HG03108 (cell line): ENCODE results near the gene GABPB1.

Source experiments
- ATAC-seq: cut with Tn5 transposase; IDR thresholded peaks from one replicate; pipeline ENCODE4 v1.9.1; 2021; ENCODE audit warnings: moderate library complexity; ENCODE audit not compliant: unreplicated experiment

GABPB1 gene

DNA sequence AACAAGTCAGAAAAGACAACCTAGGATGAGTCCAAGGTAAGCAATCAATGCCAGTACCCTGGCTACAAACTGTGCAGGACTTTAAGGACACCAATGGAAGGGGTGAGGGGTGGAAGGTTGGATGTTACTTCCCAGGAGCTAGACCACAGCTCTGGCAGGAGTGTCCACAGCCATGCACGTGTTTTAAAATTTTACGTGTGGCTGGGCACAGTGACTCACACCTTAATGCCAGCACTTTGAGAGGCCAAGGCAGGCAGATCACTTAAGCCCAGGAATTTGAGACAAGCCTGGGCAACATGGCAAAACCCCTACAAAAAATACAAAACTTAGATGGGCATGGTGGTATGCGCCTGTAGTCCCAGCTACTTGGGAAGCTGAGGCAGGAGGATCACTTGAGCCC, 74.7 kb downstream of the GABPB1 start:
- no peak for ATAC-seq

DNA sequence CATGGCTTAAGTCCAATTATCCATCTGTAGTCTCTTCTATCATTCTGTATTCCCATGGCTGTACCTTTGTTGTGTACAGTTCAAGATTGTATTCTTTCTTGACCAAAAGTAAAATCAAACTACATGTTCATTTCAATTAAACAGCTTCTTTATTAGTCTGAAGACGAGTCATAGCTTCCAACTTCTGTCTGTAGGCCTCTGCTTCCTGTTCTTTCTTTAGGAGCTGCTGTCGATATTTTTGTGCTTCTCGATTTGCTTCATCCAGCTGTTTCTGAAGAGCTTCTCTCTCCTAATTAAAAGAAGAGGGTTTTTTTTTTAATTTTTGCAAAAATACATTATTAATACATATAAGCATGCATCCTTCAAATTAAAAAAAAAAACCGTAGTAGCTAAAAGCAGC, 76.5 kb downstream of the GABPB1 start:
- ATAC-seq, result no peak

DNA sequence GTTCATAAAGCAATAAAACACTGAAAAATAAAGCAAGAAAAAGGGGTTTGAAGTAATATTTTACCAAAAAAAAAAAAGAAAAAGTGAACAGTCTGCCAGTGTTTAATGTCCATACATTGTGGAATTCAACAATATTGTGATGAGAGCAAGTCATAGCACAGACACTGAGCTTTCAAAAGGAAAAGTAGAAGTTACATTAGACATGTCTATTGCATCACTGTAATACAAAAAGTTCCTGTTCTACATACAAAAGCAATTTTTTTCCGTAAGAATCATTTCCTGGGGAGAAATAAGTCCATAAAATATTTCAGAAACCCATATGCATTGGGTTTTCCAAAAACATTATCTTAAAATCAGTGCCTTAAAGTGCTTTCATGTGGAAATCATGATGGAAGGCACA, 77.6 kb downstream of the GABPB1 start:
- ATAC-seq, result no peak

DNA sequence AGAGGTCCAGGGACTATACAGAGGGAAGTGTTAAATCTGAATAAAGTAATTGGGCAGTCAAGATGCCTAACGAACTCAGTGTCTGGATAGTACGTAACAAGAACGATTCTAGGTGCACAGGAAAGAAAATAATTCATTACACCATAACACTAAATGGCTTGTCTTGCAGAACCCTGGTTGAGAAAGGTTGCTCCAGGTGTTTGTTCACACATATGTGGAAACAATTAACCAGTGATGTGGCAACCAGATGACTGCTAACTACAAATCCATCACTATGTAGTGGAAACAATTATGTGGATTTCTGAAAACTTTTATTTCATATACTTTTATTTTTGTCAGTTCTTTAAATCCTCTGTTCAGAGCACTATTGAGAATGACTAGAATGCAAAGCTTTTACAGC, 79.1 kb downstream of the GABPB1 start:
- ATAC-seq, result no peak

DNA sequence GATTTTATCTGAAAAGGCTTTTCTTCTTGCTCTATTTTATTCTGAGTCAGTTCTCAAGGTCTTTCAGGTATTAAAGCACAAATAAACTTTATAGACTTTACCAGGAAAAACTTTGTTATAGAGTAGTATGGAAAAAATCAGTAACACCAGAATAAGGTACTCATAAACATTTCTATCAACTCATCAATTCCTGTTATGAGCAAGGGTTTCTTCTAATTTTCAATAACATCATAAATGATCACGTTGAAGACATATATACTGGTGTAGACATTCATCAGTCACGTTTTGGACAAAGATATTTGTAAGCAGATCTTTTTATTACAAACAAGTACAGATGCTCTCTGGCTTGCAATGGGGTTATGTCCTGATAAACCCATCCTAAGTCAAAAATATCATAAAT, 79.9 kb downstream of the GABPB1 start:
- no peak for ATAC-seq

DNA sequence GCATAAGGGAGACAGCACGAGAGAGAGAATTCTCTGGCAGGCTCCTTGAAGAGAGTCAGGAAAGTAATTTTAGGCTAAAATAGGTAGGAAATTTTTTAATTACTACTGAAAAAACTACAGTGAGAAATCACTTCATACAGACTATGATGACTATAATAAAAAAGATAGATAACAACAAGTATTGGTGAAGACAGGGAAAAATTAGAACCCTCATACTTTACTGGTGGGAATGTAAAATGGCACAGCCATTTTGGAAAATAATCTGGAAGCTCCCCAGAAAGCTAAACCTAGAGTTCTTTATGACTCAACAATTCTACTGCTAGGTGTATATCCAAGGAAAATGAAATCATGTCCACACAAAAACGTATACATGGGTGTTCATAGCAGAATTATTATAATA, 87.4 kb downstream of the GABPB1 start:
- no peak for ATAC-seq

DNA sequence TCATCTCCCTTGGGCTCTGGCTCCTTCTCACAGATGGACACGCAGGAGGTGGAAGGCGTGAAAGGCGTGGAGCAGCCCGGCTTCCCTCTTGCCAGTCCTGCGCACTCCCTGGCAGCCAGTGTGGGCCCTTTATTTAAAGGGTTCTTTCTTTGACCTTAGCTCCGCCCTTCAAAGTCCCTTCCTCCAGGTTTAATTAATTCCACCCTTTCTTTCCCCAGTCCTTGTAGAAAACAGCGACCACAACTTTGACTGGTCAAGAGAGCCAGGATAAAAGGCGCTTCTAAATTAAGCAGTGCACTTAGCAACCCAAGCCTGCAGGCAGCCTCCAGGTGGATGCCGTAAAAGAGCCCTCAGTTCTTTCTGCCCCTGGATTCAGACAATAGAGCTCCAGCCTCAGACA, 89.4 kb downstream of the GABPB1 start, which contains the start of gene HDC:
Gene HDC, minus strand, starts transcription at position 107 of the 400 bp plus-strand sequence. Its CDS starts 103 bp downstream, at position 4.
- no peak for ATAC-seq

DNA sequence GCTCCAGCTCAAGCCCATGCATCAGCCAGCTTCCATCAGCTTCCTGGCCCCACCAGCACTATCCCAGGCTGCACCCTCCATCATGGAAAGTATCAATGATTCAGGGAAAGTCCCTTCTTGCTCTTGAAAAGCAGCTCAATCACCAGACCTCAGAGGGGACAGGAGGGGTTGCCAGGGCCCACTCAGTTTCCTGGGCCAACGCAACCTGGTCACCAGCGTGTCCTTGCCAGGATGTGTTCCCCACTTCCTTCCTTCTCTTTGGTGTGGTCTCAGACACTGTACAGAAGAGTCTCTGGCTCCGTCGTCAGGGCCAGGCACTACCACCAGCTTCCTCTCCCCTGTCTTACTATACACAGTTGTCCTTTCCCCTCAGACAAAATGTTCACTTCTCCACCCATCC, 92.5 kb downstream of the GABPB1 start:
- no peak for ATAC-seq

DNA sequence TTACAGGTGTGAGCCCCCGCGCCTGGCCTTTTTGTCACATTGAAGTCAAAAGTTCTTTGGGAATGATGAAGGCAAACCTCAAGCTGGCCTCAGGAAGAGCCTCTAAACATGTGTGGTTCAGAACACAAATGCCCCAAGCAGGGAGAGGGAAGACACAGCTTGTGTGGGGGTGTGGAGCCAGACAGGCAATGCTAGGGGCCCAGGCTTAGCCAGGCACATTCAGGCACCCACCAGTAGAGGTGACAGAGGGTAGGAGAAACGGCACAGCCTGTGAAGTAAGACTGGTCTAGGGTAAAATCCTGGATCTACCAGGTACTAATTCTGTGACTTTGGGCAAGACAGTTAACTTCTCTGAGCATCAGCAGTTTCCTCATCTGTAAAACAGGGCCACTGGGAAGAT, 93.0 kb downstream of the GABPB1 start:
- ATAC-seq, result no peak

DNA sequence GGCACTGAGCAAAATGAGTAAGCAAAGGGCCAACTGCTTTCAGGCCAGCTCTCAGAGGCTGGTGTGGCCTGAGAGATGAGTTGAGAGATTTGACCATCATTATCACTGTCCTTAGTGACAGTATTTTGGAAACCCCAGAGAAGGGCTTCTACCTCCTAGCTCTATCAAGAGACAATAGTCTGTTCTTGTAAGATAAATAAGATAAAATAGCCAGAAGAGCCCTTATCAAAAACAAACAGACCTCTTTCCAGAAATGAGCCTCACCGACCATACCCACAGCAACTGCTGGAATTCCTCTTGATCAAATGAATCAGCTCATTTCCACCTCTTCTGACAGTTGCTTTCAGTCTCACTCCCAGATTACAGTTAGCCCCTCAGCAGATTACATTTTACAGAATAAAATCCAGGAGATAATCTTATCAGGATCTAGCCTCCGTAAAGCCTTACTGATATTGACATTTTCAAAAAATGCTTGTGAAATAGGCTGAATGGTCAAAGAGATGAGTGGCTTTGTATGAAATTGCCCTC, 94.0 kb downstream of the GABPB1 start:
- peak; percentile 38 for ATAC-seq

DNA sequence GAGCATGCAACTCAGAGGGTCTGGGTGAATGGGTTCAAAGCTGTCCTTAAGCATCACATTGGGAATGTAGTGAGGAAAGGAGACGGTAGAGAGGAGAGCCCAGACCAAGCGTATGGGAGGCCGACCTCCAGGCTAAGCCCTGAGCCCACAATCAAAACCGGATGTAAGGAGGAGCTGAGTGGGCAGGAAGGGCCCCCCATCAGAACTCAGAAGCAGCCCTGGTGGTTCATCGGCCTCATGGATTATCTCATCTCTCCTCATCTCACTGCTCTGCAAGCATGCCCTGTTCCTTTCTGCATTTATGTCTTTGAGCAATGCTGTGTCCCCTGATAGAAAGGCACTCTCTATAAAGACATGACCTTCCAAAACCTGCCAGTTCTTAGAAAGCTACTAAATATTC, 95.7 kb downstream of the GABPB1 start:
- no peak for ATAC-seq

DNA sequence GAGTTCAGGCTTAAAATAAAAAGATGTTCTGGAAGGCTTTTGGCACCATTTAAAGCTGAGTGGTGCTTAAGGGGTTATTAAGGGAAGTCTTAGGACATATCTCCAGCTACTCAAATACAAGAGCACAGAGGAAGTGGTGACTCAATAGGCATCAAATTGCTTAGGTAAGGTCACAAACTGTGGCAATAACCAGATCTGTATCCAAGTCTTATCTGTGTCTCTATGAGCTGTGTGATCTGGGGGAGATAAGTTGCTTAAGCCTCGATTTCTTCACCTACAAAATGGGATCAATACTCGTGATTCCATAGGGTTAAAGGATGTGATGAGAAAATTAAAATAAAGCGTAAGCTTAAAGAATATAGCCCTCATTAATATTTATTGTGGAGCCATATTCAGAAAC, 97.1 kb downstream of the GABPB1 start:
- ATAC-seq, result no peak

DNA sequence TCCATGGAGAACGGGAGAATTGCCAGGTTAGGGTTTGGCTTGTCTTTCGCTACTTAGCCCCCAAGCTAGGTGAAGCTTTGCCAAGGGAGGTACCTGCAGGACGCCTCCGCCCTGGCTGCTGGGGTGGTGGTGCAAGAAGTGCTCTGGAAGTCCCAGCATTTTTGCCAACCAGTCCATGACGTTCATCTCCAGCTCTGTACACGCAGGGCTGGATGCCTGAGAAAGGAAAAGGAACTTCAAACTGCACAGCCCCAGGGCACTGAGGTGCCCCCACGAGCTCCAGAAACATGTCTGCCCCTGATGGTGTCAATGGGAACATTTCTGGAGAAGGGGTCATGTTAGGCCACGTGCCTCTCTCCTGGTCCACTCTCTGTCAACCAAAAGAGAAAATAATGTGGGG, 97.7 kb downstream of the GABPB1 start:
- ATAC-seq, result no peak

DNA sequence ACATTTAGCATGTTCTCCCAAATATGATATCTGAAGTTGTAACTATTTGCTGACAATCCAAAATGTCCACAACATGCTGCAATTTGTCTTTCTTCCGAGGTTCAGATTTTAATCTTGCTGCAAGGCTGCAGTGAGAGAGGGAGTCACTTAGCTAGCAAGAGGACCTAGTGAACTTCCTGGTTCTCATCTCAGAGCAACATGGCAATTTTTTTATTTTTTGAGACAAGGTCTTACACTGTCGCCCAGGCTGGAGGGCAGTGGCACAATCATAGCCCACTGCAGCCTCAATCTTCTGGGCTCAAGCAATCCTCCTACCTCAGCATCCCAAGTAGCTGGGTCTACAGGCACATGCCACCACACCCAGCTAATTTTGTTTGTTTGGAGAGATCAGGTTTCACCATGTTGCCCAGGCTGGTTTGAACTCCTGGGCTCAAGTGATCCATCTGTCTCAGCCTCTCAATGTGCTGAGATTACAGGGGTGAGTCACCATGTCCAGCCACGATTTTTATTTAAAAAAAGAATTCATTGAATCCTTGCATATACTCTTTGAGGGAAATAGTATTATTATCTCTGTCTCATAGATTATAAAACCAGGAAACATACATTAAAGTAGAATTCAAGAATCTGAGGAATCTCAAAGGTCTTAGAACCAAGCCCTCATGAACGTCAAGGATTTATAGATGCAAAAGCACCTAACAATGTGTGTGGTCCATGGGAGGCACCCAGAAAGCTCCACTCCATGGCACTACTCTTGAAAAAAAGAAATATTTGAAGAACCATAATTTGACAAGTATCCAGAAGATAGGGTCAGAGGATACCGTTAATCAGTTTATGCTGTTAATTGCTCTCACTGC, 98.6 kb downstream of the GABPB1 start:
- ATAC-seq, result no peak

DNA sequence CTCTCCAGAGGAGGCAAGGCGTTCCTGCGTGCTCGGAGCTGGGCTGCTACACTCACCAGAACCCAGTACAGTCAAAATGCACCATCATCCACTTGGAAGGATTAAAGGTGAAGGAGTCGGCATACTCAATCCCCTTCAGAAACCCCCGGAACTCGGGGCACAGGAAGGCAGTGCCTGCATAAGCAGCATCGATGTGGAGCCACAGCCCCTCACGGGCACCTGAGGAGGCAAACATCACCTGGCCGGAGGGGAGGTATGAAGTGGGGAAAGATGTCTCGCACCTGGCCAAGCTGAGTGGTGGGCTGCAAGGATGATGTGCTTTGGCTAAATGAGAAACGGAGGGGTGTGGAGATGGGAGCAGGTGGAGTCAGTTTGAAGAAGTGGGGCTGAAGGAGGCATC, 102.4 kb downstream of the GABPB1 start:
- no peak for ATAC-seq

DNA sequence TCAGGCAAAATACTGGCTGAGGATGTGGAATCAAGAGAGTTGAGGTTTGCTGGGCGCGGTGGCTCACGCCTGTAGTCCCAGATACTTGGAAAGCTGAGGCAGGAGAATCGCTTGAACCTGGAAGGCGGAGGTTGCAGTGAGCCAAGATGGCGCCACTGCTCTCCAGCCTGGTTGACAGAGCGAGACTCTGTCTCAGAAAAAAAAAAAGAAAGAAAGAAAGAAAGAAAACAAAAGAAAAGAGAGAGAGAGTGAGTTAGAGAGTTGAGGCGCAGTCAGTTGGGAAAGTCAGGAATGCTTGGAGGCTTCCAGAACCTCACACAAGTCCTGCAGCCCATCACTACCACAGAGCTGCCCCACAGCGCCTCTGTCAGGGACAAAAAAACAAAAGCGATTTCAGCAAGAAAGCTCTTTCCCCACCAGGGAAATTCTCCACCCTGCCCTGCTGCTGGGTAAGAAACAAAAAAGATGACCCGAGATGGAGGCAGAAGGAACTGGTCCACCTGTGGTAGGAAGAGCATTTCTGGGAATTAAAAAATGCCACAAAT, 103.3 kb downstream of the GABPB1 start:
- no peak for ATAC-seq

DNA sequence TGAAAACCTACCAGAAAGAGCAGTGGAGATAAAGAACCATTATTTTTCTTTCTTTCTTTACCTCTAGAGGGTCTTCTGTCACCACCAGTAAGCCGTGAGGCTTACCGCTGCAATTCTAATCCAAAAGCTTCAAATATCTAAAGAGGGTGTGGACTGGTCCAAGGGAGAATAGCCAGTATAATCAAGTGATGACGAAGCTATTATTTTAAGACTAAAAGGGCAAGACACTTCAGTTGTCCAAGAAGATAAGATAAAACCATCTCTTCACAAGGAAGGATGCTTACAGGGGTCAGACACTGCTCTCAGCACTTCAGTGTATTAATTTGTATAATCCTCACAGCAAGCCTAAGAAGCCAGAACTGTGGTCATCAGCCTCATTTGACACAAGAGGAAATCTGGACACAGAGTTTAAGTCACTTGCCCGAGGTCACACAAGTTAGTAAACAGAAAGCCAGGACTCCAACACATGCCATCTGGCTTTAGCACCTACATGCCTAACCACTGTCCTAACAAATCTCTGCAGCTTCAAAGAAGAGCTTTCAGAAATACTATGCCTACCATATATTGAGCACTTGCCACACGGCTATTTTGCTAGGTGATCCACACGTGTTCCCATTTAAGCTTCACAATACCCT, 104.1 kb downstream of the GABPB1 start:
- ATAC-seq, result no peak

DNA sequence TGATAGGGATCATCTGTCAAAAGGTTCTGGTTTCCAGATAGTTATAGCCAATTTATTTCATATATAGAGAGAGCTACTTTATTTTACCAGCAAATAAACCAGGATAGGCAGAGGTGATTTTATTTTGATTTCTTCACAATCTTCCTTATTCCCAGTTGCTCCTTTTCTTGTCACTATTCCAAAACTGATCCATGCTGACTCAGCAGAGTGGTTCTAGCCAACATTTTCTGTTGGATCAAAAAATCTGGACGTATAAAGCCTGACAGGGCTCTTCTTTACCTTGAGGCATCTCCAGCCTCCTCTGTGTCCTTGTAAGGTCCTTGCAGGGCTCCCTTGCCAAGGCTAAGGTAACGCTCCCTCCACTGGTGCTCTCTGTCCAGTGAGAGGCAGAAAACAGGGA, 105.3 kb downstream of the GABPB1 start:
- no peak for ATAC-seq

DNA sequence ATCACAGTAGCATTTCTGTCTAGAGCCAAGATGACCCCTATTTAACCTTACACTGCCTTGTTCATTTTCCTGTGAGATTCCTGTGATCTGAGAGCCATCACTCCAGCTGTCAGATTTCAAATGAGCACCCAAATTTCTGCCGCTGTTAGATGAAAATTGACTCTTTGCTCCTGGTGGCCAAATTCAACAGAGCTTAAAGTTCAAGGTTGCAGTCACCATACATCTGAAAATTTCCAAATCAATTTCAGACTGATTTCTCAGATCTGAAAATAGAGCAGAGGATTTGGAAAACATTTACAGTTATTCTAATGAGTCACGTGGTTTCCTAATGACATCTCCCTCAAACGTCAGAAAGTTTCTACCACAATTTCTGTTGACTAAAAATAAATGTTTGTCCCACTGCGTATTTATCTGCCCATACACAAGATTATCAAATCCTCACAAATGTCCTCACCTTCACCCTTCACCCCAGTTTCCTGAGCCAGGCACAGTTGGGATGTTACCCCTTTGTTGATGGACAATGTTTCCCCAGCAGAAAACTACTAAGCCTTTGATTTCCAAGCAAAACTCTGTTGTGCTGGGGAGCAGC, 105.9 kb downstream of the GABPB1 start:
- no peak for ATAC-seq

DNA sequence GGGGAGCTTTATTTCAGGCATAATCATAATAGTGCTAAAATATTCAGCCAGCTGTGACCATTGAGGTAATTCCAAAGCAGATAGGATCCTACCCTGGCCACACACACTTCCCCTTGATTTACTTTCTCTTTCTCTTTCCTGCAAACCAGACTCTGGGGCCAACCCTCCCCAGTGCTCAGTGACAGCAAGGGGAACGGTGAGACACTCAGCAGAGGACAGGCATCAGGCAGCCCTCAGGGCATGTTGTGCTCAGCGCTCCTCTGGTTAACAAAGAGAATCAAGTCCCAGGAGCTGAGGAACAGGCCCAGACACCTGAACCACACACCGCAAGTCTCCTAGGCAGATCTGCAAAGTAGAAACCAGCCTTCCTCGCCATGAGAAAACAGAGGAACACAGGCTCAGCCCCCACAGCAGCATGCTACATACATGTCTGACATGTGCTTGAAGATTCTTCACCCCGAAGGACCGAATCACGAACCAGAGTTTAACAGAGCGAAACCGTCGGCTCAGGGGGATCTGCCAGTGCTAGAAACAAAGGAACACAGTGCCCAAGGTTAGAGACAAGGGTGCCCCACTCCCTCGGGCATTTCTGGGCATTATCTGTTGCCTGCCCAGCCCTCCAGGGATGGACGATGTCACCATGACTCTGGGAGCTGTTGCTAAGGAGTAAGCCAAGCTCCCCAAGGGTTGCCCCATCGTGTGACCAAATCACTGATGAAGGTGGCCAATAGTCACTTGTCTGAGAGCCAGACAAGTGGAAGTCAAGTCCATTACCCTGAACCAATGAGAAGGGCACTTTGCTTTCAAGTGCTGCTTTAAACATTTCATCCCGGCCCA, 107.0 kb downstream of the GABPB1 start:
- peak; percentile 77 for ATAC-seq

DNA sequence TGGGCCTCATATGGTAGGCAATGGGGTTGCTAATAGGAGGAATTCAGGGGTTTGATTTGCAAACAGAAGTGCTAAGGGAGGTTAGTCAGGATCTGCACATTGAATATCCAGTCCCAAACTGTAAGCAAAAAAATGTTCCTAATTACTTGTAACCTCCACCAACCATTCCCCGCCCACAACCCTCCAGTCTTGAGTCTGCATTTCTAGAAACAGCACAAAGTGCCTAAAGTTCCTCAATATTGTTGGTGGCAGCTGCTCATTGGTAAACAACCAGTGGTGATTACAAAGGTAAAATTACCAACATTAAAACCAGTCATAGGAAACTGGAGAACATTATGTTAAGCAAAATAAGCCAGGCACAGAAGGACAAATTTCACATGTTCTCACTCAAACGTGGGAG, 108.4 kb downstream of the GABPB1 start:
- ATAC-seq, result no peak
